ENCODE results near the gene PLAGL1.

The PLAGL1 gene

DNA sequence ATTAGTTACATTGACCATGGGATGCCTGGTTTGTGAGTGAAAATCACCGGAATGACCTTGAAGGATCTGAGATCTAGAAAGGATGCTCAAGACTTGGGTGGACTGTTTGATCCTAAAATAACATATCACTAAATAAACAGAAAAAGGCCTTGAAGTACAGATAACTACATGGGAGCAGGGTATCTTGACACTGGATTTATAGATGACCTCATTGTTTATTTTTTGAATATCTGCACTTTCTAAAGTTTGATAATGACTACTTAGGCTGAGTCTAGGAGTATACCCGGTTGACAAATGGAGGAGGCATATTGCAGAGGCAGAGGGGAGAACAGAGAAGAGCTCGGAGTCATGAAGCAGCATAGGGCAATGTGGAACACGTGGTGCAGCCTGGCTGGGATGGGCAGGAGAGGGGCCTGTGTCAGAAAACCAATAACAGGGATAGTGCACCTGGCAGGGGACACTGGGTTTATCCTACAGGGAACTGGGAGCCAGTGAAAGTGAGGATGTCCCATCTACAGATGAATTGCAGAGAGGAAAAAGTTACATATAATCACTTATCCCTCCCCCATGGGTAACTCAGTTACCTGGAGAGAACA, 50.3 kb downstream of the PLAGL1 start:
- Histone ChIP-seq H3K27me3 (ENCODE audit: control insufficient read depth in 2 of 2, insufficient read depth in 2 of 2, low read length in 2 of 2) (no peaks in the 10 kb centered on the region), H3K9ac (ENCODE audit: low read depth in 1 of 2, low read length in 2 of 2) (no peak overlapping the region), H3K4me1 (ENCODE audit: control insufficient read depth in 2 of 2, insufficient read depth in 2 of 2, low read length in 2 of 2) (peaks cover 0 to under 1% of the 10 kb centered on the region in 2 donors), H3K36me3 (ENCODE audit: control insufficient read depth in 2 of 2, insufficient read depth in 2 of 2, low read length in 2 of 2) (peaks cover 0 to 10% of the 10 kb centered on the region in 2 donors), H3K4me3 (ENCODE audit: low read length in 2 of 2) (no peak overlapping the region), H3K27ac (ENCODE audit: low read depth in 2 of 2, low read length in 2 of 2) (no peak overlapping the region), H3K9me3 (ENCODE audit: control insufficient read depth in 2 of 2, low read length in 2 of 2) (no peaks in the 10 kb centered on the region)

- Histone ChIP-seq H3K27ac (ENCODE audit: low read depth in 2 of 2, low read length in 2 of 2) (no peak overlapping the region), H3K27me3 (ENCODE audit: control insufficient read depth in 2 of 2, insufficient read depth in 2 of 2, low read length in 2 of 2) (no peaks in the 10 kb centered on the region), H3K9ac (ENCODE audit: low read depth in 1 of 2, low read length in 2 of 2) (no peak overlapping the region), H3K4me1 (ENCODE audit: control insufficient read depth in 2 of 2, insufficient read depth in 2 of 2, low read length in 2 of 2) (no peaks in the 10 kb centered on the region), H3K9me3 (ENCODE audit: control insufficient read depth in 2 of 2, low read length in 2 of 2) (no peaks in the 10 kb centered on the region), H3K4me3 (ENCODE audit: low read length in 2 of 2) (no peak overlapping the region), H3K36me3 (ENCODE audit: control insufficient read depth in 2 of 2, insufficient read depth in 2 of 2, low read length in 2 of 2) (peaks cover 0 to 10% of the 10 kb centered on the region in 2 donors)
Observed at GRCh38 chr6:143955971-143956370, 52.1 kb downstream of the PLAGL1 start.

DNA sequence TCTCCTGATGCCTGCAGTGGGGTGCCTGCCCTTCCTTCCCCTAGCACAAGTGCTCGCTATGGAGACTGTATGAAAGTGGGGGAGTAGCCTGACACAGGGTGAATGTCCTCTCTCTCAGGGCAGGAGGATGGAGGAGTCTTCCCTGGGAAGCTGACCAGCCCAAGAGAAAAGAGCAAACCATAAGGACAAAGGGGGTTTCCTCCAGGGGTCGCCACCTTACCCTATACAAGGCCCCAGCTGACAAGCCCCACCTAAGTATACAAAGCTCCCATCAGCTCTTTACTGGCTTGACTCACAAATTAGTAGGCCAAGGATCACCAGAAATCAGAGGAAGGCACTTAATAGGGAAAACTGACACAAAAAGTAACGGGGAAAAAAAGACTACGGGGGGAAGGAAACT, 54.1 kb downstream of the PLAGL1 start:
- Histone ChIP-seq H3K9ac (ENCODE audit: low read depth in 1 of 2, low read length in 2 of 2) (no peak overlapping the region), H3K27ac (ENCODE audit: low read depth in 2 of 2, low read length in 2 of 2) (no peak overlapping the region), H3K27me3 (ENCODE audit: control insufficient read depth in 2 of 2, insufficient read depth in 2 of 2, low read length in 2 of 2) (no peaks in the 10 kb centered on the region), H3K4me3 (ENCODE audit: low read length in 2 of 2) (no peak overlapping the region), H3K4me1 (ENCODE audit: control insufficient read depth in 2 of 2, insufficient read depth in 2 of 2, low read length in 2 of 2) (peaks cover 7 to 11% of the 10 kb centered on the region in 2 donors), H3K9me3 (ENCODE audit: control insufficient read depth in 2 of 2, low read length in 2 of 2) (no peaks in the 10 kb centered on the region), H3K36me3 (ENCODE audit: control insufficient read depth in 2 of 2, insufficient read depth in 2 of 2, low read length in 2 of 2) (no peaks in the 10 kb centered on the region)

- Histone ChIP-seq H3K4me3 (ENCODE audit: low read length in 2 of 2) (no peak overlapping the region), H3K9ac (ENCODE audit: low read depth in 1 of 2, low read length in 2 of 2) (no peak overlapping the region), H3K9me3 (ENCODE audit: control insufficient read depth in 2 of 2, low read length in 2 of 2) (no peaks in the 10 kb centered on the region), H3K36me3 (ENCODE audit: control insufficient read depth in 2 of 2, insufficient read depth in 2 of 2, low read length in 2 of 2) (peaks cover 0 to 2% of the 10 kb centered on the region in 2 donors), H3K4me1 (ENCODE audit: control insufficient read depth in 2 of 2, insufficient read depth in 2 of 2, low read length in 2 of 2) (peaks cover 7 to 11% of the 10 kb centered on the region in 2 donors), H3K27ac (ENCODE audit: low read depth in 2 of 2, low read length in 2 of 2) (no peak overlapping the region), H3K27me3 (ENCODE audit: control insufficient read depth in 2 of 2, insufficient read depth in 2 of 2, low read length in 2 of 2) (no peaks in the 10 kb centered on the region)
Observed at GRCh38 chr6:143952947-143953701, 54.9 kb downstream of the PLAGL1 start.

GRCh38 chr6:143952060-143952778, 55.8 kb downstream of the PLAGL1 start:
- no peaks in the 10 kb centered on the region for H3K9me3 ChIP-seq (ENCODE audit: control insufficient read depth in 2 of 2, low read length in 2 of 2)
- no peak overlapping the region for H3K9ac ChIP-seq (ENCODE audit: low read depth in 1 of 2, low read length in 2 of 2)
- no peaks in the 10 kb centered on the region for H3K27me3 ChIP-seq (ENCODE audit: control insufficient read depth in 2 of 2, insufficient read depth in 2 of 2, low read length in 2 of 2)
- H3K27ac ChIP-seq (ENCODE audit: low read depth in 2 of 2, low read length in 2 of 2) = no peak overlapping the region
- peaks cover 7 to 11% of the 10 kb centered on the region in 2 donors for H3K4me1 ChIP-seq (ENCODE audit: control insufficient read depth in 2 of 2, insufficient read depth in 2 of 2, low read length in 2 of 2)
- peaks cover 5 to 7% of the 10 kb centered on the region in 2 donors for H3K36me3 ChIP-seq (ENCODE audit: control insufficient read depth in 2 of 2, insufficient read depth in 2 of 2, low read length in 2 of 2)
- no peak overlapping the region for H3K4me3 ChIP-seq (ENCODE audit: low read length in 2 of 2)

GRCh38 chr6:143950875-143951274, 57.2 kb downstream of the PLAGL1 start:
- Histone ChIP-seq H3K9ac (ENCODE audit: low read depth in 1 of 2, low read length in 2 of 2) (no peak overlapping the region), H3K36me3 (ENCODE audit: control insufficient read depth in 2 of 2, insufficient read depth in 2 of 2, low read length in 2 of 2) (peaks cover 5 to 7% of the 10 kb centered on the region in 2 donors), H3K4me3 (ENCODE audit: low read length in 2 of 2) (no peak overlapping the region), H3K27ac (ENCODE audit: low read depth in 2 of 2, low read length in 2 of 2) (peak overlapping the region in 1 of 2 donors; percentile 1), H3K27me3 (ENCODE audit: control insufficient read depth in 2 of 2, insufficient read depth in 2 of 2, low read length in 2 of 2) (no peaks in the 10 kb centered on the region), H3K9me3 (ENCODE audit: control insufficient read depth in 2 of 2, low read length in 2 of 2) (no peaks in the 10 kb centered on the region), H3K4me1 (ENCODE audit: control insufficient read depth in 2 of 2, insufficient read depth in 2 of 2, low read length in 2 of 2) (peaks cover 7 to 11% of the 10 kb centered on the region in 2 donors)

DNA sequence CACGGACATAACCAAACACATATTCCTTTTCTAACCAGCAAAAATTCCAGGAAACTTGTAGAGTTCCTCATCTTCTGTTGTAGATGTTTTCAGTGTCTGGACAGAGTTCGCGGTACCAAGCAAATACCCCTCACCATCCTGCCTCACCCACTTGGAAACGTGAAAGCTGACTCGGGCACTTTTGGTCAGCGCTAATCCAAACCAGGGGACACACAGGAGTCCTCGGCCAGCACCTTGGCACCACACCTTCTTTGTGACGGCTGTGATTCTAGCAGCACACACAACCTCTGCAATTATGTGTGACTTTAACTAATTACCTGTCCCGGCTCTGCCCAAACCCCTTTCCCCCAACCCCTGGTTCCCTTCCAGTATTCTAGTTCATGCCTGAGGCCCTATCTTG, 58.1 kb downstream of the PLAGL1 start:
- no peaks in the 10 kb centered on the region for H3K9me3 ChIP-seq (ENCODE audit: control insufficient read depth in 2 of 2, low read length in 2 of 2)
- H3K4me3 ChIP-seq (ENCODE audit: low read length in 2 of 2) = peak overlapping the region in 1 of 2 donors; percentile 16
- H3K27me3 ChIP-seq (ENCODE audit: control insufficient read depth in 2 of 2, insufficient read depth in 2 of 2, low read length in 2 of 2) = no peaks in the 10 kb centered on the region
- peak overlapping the region in 1 of 2 donors; percentile 24 for H3K27ac ChIP-seq (ENCODE audit: low read depth in 2 of 2, low read length in 2 of 2)
- H3K36me3 ChIP-seq (ENCODE audit: control insufficient read depth in 2 of 2, insufficient read depth in 2 of 2, low read length in 2 of 2) = peaks cover 5 to 7% of the 10 kb centered on the region in 2 donors
- no peak overlapping the region for H3K9ac ChIP-seq (ENCODE audit: low read depth in 1 of 2, low read length in 2 of 2)
- H3K4me1 ChIP-seq (ENCODE audit: control insufficient read depth in 2 of 2, insufficient read depth in 2 of 2, low read length in 2 of 2) = peaks cover 7 to 11% of the 10 kb centered on the region in 2 donors

DNA sequence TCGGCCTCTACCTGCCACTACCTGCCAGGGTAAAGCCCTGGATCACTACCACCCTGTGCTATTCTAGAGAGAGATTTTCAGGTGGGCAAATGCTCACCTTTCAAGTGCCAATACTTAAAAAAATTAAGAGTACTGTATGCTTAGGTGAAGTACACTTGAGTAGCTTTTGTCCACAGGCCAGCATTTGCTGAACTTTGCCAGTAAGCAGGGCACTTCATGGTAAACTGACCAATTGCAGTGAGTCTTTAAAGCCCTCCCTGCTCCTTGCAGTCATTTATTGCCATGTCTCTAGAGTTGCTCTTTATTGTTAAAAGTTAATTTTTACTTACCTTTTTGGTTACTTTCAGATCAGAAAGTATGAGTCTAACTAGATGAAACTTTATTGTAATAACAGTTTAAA, 58.5 kb downstream of the PLAGL1 start:
- Histone ChIP-seq H3K36me3 (ENCODE audit: control insufficient read depth in 2 of 2, insufficient read depth in 2 of 2, low read length in 2 of 2) (peaks cover 5 to 7% of the 10 kb centered on the region in 2 donors), H3K27me3 (ENCODE audit: control insufficient read depth in 2 of 2, insufficient read depth in 2 of 2, low read length in 2 of 2) (no peaks in the 10 kb centered on the region), H3K27ac (ENCODE audit: low read depth in 2 of 2, low read length in 2 of 2) (peak overlapping the region in 1 of 2 donors; percentile 16), H3K9ac (ENCODE audit: low read depth in 1 of 2, low read length in 2 of 2) (no peak overlapping the region), H3K9me3 (ENCODE audit: control insufficient read depth in 2 of 2, low read length in 2 of 2) (no peaks in the 10 kb centered on the region), H3K4me1 (ENCODE audit: control insufficient read depth in 2 of 2, insufficient read depth in 2 of 2, low read length in 2 of 2) (peaks cover 7 to 11% of the 10 kb centered on the region in 2 donors), H3K4me3 (ENCODE audit: low read length in 2 of 2) (peak overlapping the region in 1 of 2 donors; percentile 16)

DNA sequence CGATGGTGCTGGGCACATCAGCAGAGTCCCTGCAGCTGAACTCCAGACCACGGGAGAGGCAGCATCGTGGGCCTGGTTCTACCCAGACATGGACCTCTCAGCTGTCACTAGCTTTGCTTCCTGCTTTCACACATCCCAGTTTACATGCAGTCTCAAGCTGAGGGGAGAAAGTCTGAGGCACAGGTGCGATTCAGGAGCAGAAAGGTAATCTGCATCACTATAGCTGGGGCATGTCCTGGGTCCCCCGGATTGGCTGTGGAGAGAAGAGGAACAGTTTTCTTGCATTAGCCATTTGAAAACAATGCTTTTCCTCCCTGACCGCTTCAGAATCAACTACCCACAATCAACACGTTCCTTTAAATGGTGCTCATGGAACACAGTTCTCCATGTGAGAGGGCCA, 59.9 kb downstream of the PLAGL1 start:
- Histone ChIP-seq H3K9me3 (ENCODE audit: control insufficient read depth in 2 of 2, low read length in 2 of 2) (no peaks in the 10 kb centered on the region), H3K4me3 (ENCODE audit: low read length in 2 of 2) (no peak overlapping the region), H3K36me3 (ENCODE audit: control insufficient read depth in 2 of 2, insufficient read depth in 2 of 2, low read length in 2 of 2) (peaks cover 5 to 7% of the 10 kb centered on the region in 2 donors), H3K27me3 (ENCODE audit: control insufficient read depth in 2 of 2, insufficient read depth in 2 of 2, low read length in 2 of 2) (no peaks in the 10 kb centered on the region), H3K4me1 (ENCODE audit: control insufficient read depth in 2 of 2, insufficient read depth in 2 of 2, low read length in 2 of 2) (peaks cover 7 to 11% of the 10 kb centered on the region in 2 donors), H3K9ac (ENCODE audit: low read depth in 1 of 2, low read length in 2 of 2) (no peak overlapping the region), H3K27ac (ENCODE audit: low read depth in 2 of 2, low read length in 2 of 2) (no peak overlapping the region)
